GM18502 (cell line): ENCODE results near the gene ROBO1.

ENCODE experiments used
- ATAC-seq: cut with Tn5 transposase; IDR thresholded peaks from one replicate; pipeline ENCODE4 v1.9.1; 2021; ENCODE audit warnings: mild to moderate bottlenecking; ENCODE audit not compliant: unreplicated experiment, poor library complexity

ROBO1 gene

GRCh38 chr3:78870484-78870883 lies 897.3 kb downstream of the ROBO1 start:
- ATAC-seq: no peak

DNA sequence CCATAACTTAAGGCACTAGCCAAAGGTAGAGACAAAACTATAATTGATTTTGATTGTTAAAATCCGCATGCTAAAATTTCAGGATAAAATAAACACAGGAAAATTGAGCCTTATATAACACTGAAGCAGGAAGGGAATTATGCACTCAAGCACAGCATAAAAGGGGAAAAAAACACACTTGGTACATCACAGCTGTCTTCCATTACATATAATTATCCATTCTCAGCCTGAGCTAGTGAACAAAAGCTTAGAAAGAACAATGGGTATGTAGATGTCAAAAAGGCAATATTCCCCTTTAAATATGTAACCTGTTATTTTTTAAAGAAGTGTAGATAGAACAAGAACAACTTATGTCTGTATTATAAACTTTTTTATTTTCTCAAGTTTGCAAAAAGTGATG lies 899.2 kb downstream of the ROBO1 start:
- ATAC-seq: no peak

DNA sequence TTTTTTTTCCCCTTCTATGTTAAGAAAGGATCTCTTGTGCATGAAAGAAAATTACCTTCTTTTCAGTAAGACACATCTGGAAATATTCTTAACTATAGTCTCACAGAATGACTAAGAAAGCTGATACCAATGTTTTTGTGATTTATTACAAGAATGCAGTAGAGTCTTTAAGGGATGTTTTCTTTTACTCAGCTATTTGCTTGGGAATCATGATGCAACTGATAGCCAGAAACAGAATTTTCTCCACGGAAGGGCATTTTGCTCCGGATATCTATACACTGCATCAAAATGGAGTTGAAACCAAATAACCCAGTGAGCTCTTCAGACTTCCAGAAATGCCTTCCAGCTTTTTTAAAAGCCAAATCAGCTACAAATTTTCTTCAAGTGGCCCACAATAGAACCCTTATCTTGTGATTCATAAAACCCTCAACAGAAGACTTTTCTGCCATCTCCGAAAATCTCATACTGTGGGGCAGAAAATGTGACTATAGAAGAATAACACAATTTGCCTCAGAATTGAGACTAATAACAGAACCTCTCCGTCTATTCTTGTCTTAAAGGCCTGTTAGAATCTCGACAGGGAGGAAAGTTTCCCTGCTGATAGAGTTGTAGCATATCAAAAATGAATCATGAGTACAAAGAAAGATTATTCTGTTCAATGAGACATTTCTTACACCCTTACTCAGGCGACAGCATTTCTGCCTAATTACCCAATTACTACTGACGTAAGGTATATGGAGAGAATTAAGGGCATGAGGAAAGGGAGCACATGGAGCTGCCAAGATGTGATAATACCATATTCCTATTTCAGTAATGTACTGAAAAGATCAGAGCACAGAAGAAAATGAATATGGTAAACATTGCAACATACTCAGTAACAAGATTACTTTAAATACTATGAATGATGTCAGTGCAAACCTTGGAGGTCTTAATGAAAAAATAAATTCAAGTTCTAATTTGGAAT lies 900.1 kb downstream of the ROBO1 start:
- no peak for ATAC-seq

- no peak for ATAC-seq
Observed at GRCh38 chr3:78863306-78864203, 904.2 kb downstream of the ROBO1 start.

DNA sequence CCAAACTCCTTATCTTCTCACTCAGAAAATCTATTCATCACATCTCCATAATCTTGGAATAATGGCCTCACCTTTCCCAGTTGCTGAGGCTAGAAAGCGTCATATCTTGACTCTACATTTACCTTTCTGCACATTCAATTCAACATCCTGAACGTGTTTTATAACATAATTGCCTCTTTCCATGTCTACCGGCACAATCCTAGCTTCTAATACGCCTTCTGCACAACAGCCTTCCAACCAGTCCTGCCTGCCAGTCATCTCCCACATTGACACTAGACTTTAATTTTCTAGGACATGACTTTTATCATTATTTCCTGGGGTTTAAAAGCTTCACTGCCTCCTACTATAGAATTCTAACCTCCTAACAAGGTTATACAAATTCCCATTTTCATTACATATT lies 906.6 kb downstream of the ROBO1 start:
- ATAC-seq: no peak

GRCh38 chr3:78860567-78860966 lies 907.2 kb downstream of the ROBO1 start:
- ATAC-seq: no peak

DNA sequence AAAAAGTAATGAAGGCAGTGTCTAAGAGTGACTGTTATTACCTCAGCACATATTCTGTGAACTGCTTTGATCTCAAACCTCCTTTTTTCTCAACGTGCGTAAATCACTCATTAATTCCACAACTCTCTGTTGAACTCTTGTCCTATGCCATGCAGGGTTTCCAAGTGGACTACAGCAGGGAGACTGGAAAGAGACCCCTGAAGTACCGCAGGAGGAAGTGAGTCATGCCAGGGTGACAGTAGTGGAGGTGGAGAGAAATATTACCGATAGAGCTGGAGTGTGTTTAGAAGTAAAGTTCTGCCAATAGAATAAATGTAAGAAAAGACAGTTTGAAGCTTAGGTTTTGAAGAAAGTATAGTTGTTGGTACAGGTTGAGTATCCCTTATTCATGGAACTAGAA lies 908.9 kb downstream of the ROBO1 start:
- no peak for ATAC-seq

GRCh38 chr3:78858174-78858573 lies 909.6 kb downstream of the ROBO1 start:
- no peak for ATAC-seq

DNA sequence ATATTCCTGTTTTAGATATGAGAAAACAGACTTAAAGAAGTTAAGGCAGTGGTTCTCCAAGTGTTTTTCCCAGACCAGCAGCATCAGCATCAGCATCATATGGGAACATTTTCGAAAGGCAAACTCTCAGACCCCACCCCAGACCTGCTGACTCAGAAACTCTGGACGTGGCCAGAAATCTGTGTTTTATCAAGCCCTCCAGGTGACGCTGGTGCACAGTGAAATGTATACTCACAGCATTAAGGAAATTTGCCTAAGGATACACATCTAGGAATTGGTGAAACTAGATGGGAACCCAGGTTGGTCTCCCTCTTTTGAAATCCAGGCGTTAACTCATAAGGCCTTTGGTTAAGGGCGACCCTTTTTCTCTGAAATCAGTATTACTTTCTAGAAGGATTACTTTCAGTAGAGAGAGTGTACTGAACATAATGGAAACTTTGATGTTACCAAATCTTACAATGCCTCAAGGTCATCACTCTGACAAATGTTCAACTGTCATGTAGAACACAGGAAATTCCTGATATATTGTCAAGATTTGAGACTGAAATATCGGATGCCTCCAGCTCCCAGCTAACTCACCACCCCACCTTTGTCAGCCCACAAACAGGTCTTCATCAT lies 910.2 kb downstream of the ROBO1 start:
- no peak for ATAC-seq

DNA sequence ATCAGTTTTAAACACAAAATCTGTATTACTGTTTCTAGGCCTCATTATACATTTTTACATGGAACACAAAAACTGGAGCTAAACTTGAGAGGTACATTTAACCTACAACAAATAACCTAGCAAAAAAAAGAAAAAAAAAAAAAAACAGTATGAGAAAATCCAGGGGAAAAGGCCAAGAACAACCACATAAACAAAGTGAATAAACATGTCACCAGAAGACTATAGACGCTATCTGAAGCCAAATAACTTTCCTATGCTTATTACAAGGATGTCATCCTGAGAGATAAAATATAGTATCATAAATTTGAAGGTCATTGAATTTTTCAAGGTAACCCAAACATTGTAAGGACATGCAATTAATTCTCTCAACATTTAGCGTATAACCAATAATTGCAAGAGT lies 911.6 kb downstream of the ROBO1 start:
- ATAC-seq: no peak

DNA sequence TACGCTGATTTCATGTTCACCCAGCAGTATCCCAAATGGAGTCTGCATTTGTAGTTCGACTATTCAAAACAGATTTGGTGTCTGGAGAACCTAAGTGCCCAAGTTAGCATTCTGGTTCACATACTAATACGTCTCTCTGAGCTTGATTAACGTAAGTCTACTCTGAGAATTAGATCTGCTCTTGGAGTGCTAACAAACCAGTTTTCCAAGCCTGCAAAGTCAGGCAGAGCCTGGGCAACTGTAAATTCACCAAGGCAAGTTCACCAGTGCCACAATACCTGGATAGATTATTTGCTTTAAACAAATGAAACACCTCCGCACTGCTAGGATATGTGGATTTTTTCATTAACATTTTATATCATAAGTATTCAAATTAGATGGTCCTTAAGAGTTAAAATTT lies 912.6 kb downstream of the ROBO1 start:
- ATAC-seq: no peak

- ATAC-seq: no peak
Observed at GRCh38 chr3:78848392-78849288, 919.2 kb downstream of the ROBO1 start.

DNA sequence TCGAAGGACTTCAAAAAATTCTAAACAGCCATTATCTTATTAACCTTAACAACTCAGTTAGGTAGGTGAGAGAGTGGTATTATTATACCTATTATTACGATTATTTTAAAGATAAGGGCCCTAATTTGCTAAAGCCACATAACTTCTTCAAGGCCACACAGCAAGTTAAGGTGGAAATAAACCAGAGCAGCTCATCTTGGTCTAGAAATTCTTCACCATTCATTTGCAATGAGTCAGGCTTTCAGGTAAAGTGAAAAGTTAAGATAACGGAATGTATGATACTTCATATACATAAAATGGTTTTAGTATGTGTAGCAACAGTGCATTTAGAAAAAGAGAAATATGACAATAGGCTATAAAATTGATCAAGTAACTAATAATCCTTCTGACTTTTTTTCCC lies 920.2 kb downstream of the ROBO1 start:
- no peak for ATAC-seq

DNA sequence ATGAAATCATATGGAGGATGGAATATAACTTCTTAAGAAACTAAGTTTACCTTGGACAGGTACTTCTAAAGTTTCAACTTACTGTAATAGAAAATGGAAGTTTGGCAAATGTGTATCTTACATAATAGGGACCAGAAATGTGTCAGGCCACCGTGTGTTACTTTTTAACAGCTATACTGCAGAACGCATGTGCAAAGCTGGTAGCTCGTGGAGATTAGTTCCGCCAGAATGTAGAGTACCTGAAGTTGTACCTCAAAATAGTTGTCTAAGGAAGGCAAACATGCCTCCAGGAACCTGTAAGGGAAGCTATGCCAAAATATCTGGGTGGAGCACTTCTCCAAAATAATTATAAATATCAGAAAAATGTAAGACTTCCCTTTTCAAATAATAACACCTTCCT lies 920.6 kb downstream of the ROBO1 start:
- ATAC-seq: no peak

GRCh38 chr3:78846718-78847117 lies 921.1 kb downstream of the ROBO1 start:
- ATAC-seq: no peak

DNA sequence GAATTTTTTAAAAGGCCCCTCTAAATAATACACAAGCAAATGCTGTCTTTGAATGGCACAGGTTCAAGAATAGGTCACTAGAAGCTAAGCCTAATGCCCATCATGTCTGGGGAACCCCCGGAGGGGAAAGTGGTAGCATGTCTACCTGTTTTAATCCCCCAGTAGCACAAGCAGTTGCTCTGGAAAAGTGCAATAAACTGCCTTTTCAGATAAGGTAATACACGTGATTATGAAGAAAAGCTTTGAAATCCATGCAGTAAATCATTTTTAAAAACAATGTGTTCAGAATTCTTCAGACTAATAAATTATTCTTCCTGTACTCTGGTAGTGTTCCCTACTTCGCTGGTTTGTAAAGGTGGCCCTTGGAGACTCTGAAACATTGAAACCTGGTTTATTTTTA lies 922.2 kb downstream of the ROBO1 start:
- ATAC-seq: no peak

GRCh38 chr3:78844307-78844706 lies 923.5 kb downstream of the ROBO1 start:
- no peak for ATAC-seq

- no peak for ATAC-seq
Observed at GRCh38 chr3:78839693-78840092, 928.1 kb downstream of the ROBO1 start.

DNA sequence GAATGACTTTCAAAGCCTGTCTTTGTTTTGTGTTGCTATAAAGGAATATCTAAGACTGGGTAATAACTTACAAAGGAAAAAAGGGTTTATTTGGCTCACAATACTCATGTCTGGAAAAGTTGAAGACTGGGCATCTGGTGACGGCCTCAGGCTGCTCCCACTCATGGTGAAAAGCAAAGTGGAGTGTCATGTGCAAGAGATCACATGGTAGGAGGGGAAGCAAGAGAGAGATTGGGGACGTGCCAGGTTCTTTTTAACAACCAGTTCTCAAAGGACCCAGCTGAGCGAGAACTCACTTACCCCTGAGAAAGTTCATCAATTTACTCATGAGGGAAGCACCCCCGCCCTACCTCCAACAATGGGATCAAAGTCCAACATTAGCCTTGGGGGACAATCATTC lies 929.4 kb downstream of the ROBO1 start:
- ATAC-seq: no peak

DNA sequence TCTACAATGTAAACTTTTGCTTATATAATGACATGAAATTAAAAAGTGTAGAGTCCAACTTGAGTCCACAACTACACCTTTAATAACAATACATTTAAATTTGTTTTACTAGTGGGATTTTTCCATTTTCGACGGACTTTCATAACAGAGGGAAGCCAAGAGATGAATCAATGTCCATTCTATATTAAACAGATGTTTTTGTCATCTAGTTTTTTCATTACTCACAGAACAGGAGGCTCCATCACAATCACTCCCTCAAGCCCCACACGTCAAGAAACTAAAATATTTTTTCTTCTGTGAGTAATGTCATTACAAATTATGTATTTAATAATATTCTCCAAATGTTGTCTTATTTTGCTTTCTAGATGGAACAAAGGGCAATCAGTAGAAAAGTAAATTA lies 932.9 kb downstream of the ROBO1 start:
- ATAC-seq: no peak
